HUES48 (cell line): ENCODE measurements around the gene ITGA2B.
"Not testable (repeated sequence)": the region's sequence is repeated elsewhere in the genome, so short reads cannot be mapped to it uniquely, and the experiment has no call there.

Experiments used
- H3K27ac ChIP-seq: one replicate; pipeline ENCODE4 v1.7.0; 2013; ENCODE audit warnings: low read depth, low read length, inconsistent platforms
- H3K27me3 ChIP-seq: 2 replicates; pipeline ENCODE4 v1.6.1; 2013; ENCODE audit warnings: mild to moderate bottlenecking, low read length; ENCODE audit not compliant: control insufficient read depth, insufficient read depth
- H3K36me3 ChIP-seq: 2 replicates; pipeline ENCODE4 v1.6.1; 2013; ENCODE audit warnings: low read length; ENCODE audit not compliant: control insufficient read depth, insufficient read depth
- H3K4me1 ChIP-seq: 2 replicates; pipeline ENCODE4 v1.6.1; 2013; ENCODE audit warnings: mild to moderate bottlenecking, low read length; ENCODE audit not compliant: control insufficient read depth, insufficient read depth
- H3K4me3 ChIP-seq: 2 replicates; pipeline ENCODE4 v1.5.1; 2013; ENCODE audit warnings: mild to moderate bottlenecking, low read depth, low read length
- H3K9ac ChIP-seq: 2 replicates; pipeline ENCODE4 v1.6.1; 2013; ENCODE audit warnings: mild to moderate bottlenecking, low read depth, low read length, moderate library complexity
- H3K9me3 ChIP-seq: 2 replicates; pipeline ENCODE4 v1.6.1; 2013; ENCODE audit warnings: low read length; ENCODE audit not compliant: control insufficient read depth, insufficient read depth

ITGA2B gene

DNA sequence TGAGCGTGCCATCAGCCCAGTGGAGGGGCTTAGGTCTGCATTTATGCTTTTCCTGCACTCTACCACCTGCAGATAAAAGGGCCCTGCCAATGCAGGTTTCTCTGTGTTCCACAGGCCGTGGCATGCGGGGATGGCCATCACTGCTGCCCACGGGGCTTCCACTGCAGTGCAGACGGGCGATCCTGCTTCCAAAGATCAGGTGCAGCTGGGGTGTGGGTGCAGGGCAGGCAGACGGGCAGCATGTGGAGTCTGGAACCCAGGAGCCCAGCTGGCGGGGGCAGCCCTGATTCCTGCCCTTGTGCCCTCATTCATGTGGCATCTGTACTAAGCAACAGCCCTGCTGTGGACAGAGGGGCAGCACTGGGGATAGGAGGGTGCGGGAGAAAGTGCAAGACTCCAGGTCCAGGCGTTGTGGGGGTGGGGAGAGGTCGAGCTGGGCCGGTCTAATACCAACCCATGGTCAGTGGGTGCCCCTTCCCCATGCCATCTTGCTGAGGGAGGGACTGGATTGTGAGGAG lies 39.8 kb downstream of the ITGA2B start:
- Histone ChIP-seq H3K4me3 (no peak overlapping the region), H3K27ac (no peak overlapping the region), H3K4me1 (peaks cover 5% of the 10 kb centered on the region; the same call in 1 of the 2 replicates), H3K36me3 (peaks cover 23% of the 10 kb centered on the region), H3K27me3 (no peaks in the 10 kb centered on the region), H3K9ac (no peak overlapping the region), H3K9me3 (no peaks in the 10 kb centered on the region)

DNA sequence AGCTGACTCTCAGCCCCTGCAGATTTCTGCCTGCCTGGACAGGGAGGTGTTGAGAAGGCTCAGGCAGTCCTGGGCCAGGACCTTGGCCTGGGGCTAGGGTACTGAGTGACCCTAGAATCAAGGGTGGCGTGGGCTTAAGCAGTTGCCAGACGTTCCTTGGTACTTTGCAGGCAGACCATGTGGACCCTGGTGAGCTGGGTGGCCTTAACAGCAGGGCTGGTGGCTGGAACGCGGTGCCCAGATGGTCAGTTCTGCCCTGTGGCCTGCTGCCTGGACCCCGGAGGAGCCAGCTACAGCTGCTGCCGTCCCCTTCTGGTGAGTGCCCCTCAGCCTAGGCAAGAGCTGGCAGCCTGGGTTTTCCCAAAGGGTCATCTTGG lies 40.5 kb downstream of the ITGA2B start:
- no peaks in the 10 kb centered on the region for H3K27me3 ChIP-seq
- H3K36me3 ChIP-seq, result peaks cover 23% of the 10 kb centered on the region
- H3K27ac ChIP-seq, result no peak overlapping the region
- H3K9me3 ChIP-seq, result no peaks in the 10 kb centered on the region
- H3K9ac ChIP-seq, result no peak overlapping the region
- H3K4me1 ChIP-seq, result peaks cover 5% of the 10 kb centered on the region; the same call in 1 of the 2 replicates
- H3K4me3 ChIP-seq, result no peak overlapping the region

DNA sequence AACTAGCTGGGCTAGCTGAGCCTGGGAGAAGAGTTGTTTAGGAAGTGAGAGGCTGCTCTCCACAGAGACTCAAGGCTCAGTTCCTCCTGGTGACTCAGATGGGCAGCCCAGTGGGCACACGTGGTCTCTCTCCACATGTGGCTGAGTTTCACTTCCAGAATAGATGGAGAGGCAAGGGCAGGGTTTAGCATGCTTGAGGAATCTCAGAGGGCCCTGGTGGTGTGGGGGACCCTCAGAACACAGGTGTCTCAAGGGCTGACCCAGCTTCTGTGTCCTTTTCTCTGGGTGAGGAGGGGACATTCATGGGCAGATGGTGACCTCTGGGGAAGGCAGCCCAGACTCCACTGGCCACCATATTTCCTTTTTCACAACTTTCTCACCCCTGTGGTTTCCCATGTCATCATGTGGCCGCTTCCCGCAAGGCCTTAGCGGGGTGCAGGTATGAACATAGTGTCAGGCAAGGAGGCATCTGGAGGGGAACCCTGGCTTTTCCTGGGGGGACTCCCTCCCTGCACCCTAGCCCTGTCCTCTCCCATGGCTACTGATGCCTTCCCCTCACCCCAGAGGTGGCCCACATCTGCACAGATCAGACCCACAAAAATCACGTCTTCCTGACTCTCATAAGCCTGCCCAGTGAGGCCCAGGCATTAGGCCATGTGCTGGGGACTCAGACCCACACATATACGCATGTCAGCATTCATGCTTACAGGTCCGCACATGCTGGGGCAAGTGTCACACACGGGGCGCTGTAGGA lies 41.0 kb downstream of the ITGA2B start:
- Histone ChIP-seq H3K36me3 (peaks cover 23% of the 10 kb centered on the region), H3K9ac (no peak overlapping the region), H3K9me3 (no peaks in the 10 kb centered on the region), H3K27ac (no peak overlapping the region), H3K4me1 (peaks cover 5% of the 10 kb centered on the region; the same call in 1 of the 2 replicates), H3K4me3 (no peak overlapping the region), H3K27me3 (no peaks in the 10 kb centered on the region)

DNA sequence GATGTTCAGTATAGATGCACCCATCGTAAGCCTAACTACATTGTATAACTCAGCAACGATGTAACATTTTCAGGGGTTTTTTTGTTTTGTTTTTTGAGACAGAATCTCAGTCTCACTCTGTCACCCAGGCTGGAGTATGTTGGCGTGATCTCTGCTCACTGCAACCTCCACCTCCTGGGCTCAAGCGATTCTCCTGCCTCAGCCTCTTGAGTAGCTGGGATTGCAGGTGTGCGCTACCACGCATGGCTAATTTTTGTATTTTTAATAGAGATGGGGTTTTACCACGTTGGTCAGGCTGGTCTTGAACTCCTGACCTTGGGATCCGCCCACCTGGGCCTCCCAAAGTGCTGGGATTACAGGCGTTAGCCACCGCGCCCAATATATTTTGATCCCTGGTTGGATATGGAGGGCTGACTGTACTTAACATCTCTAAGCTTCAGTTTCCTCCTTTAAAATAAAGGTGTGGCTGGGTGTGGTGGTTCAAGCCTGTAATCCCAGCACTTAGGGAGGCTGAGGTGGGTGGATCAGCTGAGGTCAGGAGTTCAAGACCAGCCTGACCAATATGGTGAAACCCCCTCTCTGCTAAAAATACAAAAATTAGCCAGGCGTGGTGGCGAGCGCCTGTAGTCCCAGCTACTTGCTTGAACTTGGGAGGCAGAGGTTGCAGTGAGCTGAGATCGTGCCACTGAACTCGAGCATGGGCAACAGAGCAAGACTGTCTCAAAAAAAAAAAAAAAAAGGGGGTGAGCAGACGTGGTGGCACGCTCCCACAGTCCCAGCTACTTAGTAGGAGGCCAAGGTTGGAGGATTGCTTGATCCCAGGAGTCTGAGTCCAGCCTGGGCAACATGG lies 42.0 kb downstream of the ITGA2B start:
- not testable (repeated sequence) for H3K9ac ChIP-seq, H3K4me3 ChIP-seq, H3K27ac ChIP-seq, H3K27me3 ChIP-seq, H3K4me1 ChIP-seq, H3K9me3 ChIP-seq
- H3K36me3 ChIP-seq, result peaks cover 19% of the 10 kb centered on the region

DNA sequence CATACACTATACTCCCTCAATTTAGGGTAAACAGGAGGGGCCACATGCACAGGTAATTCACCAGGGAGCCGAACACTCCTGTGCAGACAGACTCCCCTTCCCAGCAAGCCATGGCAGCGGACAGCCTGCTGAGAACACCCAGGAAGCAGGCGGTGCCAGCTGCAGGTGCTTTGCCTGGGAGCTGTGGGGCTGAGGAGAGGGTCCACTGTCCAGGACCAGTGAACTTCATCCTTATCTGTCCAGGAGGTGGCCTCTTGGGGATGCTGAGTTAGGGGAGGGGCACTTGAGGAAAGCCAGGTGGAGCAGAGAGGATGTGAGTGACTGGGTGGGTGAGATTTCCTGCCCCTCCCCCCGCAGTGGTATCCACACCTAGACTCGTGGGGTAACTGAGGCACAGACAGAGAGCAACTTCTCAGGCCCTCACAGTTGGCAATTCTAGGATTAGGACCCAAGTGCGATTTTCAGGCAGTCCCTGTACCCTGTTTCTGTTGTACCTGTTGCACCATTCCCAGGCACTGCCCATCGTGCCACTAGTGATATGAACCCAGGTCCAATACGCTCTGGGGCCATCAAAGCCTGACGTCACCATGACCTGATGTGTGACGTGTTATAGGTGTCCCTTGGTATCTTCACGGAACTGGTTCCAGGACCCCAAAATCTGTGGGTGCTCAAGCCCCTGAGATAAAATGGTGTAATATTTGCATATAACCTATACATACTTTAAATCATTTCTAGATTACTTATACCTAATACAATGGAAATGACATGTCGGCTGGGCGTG lies 43.2 kb downstream of the ITGA2B start:
- Histone ChIP-seq H3K9ac (no peak overlapping the region), H3K27me3 (no peaks in the 10 kb centered on the region), H3K36me3 (peaks cover 7% of the 10 kb centered on the region; the same call in 1 of the 2 replicates), H3K4me1 (peaks cover 5% of the 10 kb centered on the region; the same call in 1 of the 2 replicates), H3K9me3 (no peaks in the 10 kb centered on the region), H3K27ac (peak overlapping the region; percentile 59), H3K4me3 (peak overlapping the region; percentile 81)

DNA sequence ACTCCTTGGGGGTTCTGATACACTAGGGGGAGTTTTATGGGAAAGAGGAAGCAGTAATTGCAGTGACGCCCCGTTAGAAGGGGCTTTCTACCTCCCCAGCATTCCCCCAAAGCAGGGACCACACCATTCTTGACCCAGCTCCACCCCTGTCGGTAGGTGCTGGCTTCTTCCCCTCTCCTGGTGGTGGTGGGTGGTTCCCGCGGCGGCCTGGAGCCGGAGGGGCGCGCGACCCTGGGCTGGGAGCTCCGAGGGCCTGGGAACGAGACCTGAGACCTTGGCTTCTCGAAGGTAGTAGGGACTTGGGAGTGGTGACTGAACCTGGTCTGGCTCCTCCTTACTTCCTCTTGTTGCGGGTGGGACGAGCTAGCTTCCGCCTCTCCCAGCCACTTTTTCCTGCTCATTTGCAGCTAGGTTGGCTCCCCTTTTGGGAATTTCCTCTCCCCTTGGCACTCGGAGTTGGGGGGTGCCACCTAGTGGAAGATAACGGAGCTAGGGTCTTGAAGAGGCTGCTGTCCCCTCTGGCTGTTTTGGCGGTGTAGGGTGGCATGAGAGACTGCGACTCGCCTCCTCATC lies 43.9 kb downstream of the ITGA2B start:
- Histone ChIP-seq H3K9ac (peak overlapping the region; percentile 34), H3K4me3 (peak overlapping the region; percentile 81), H3K27ac (peak overlapping the region; percentile 59), H3K27me3 (no peaks in the 10 kb centered on the region), H3K4me1 (peaks cover 5% of the 10 kb centered on the region; the same call in 1 of the 2 replicates), H3K36me3 (0 out of 2 replicates have a peak, but pooled peaks cover 3% of the 10 kb centered on the region), H3K9me3 (no peaks in the 10 kb centered on the region)

DNA sequence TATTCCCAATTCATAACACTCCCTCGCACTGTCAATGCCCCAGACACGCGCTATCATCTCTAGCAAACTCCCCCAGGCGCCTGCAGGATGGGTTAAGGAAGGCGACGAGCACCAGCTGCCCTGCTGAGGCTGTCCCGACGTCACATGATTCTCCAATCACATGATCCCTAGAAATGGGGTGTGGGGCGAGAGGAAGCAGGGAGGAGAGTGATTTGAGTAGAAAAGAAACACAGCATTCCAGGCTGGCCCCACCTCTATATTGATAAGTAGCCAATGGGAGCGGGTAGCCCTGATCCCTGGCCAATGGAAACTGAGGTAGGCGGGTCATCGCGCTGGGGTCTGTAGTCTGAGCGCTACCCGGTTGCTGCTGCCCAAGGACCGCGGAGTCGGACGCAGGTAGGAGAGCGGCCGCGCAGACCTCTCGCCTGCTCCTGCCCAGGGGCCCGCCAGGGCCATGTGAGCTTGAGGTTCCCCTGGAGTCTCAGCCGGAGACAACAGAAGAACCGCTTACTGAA lies 44.5 kb downstream of the ITGA2B start, which contains the start of gene GRN:
TSS of gene GRN (plus strand) at position 364 of the 515 bp plus-strand sequence. CDS start 3,863 bp downstream, outside the sequence.
- Histone ChIP-seq H3K9me3 (no peaks in the 10 kb centered on the region), H3K36me3 (0 out of 2 replicates have a peak, but pooled peaks cover 2% of the 10 kb centered on the region), H3K27ac (peak within 1 kb of the TSS; percentile 59), H3K27me3 (no peaks in the 10 kb centered on the region), H3K4me3 (peak within 1 kb of the TSS; percentile 81), H3K4me1 (peaks cover 5% of the 10 kb centered on the region; the same call in 1 of the 2 replicates), H3K9ac (peak within 1 kb of the TSS; percentile 34)

GRCh38 chr17:44343510-44344209 lies 45.8 kb downstream of the ITGA2B start:
- no peaks in the 10 kb centered on the region for H3K36me3 ChIP-seq

DNA sequence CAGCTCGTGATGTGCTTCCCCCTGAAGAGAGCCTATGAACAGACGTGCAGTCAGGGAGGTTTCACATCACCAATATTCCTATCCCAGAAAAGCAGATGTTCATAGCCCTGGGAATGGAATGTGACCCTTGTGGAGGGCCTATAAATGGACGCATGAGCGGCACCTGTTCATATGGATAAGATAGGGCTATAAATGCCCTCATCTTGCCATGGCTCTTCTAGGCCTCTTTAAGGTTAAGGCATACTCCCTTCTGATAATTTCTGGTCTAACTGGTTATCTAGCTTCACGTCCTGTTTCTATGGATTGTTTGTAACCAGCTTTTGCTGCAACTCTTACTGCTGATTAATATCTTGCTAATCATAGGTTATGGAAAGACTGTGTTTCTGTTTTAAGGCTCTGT lies 48.9 kb downstream of the ITGA2B start:
- not testable (repeated sequence) for H3K27ac ChIP-seq, H3K36me3 ChIP-seq, H3K9ac ChIP-seq, H3K4me1 ChIP-seq, H3K9me3 ChIP-seq, H3K27me3 ChIP-seq, H3K4me3 ChIP-seq

More at GRCh38 chr17:44343510-44344209, 45.8 kb downstream of the ITGA2B start:
- H3K27me3 ChIP-seq, result no peaks in the 10 kb centered on the region
- H3K9ac ChIP-seq, result no peak overlapping the region
- no peaks in the 10 kb centered on the region for H3K9me3 ChIP-seq
- H3K4me3 ChIP-seq, result no peak overlapping the region
- peaks cover 5% of the 10 kb centered on the region; the same call in 1 of the 2 replicates for H3K4me1 ChIP-seq
- no peak overlapping the region for H3K27ac ChIP-seq
